ENCODE results near the gene IGSF9. TPM values are rescaled to one million over a fixed set of nuclear protein-coding genes. Genes with fewer than 3 reads are reported as not detected.

Gene IGSF9
- total RNA-seq, 1 donor from 2014 or later = 2.1 TPM

DNA sequence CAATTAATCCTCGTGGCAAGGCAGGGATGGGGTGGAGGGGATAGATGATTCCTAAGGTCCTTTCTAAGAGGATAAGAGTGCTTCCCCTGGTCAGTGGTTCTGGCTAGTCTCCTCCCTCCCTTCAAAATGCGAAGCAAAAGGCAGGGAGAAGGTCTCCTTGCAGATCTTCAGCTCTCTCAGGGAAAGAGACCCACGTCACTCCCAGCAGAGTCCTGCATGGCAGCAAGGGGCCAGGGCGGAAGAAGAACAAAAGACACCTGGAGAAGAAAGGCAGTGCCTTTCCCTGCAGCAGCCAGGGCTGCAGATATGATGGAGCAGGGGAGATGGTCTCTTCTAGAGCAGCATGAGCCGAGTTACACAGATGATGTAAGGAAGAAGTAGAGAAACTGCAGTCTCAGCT is 38.3 kb upstream of the IGSF9 start:
- Histone ChIP-seq H3K9ac (ENCODE audit: low read length) (no peak overlapping the region), H3K4me3 (ENCODE audit: insufficient read depth, low read depth, low read length) (no peak overlapping the region), H3K27ac (ENCODE audit: low read depth, low read length) (no peak overlapping the region), H3K4me1 (ENCODE audit: insufficient read depth, low read length) (no peaks in the 10 kb centered on the region), H3K4me2 (ENCODE audit: low read length) (no peak overlapping the region), H3K27me3 (ENCODE audit: insufficient read depth, low read length) (peaks cover 14% of the 10 kb centered on the region), H3K9me3 (ENCODE audit: insufficient read depth, low read depth, low read length) (no peaks in the 10 kb centered on the region), H3K36me3 (ENCODE audit: insufficient read depth, low read length) (no peaks in the 10 kb centered on the region), H4K20me1 (ENCODE audit: insufficient read depth, low read length) (no peaks in the 10 kb centered on the region), H2AFZ (ENCODE audit: low read depth, low read length) (no peak overlapping the region), H3K79me2 (ENCODE audit: insufficient read depth, low read length) (no peaks in the 10 kb centered on the region)
- no peaks in the 10 kb centered on the region for H3K4me1 Mint-ChIP-seq (ENCODE audit: low read depth, unreplicated experiment)
- no peak overlapping the region for H3K27ac Mint-ChIP-seq (ENCODE audit: unreplicated experiment)
- no peak overlapping the region for H3K4me3 Mint-ChIP-seq (ENCODE audit: unreplicated experiment)
- DNase-seq (ENCODE audit: low read depth) (no peak), FAIRE-seq (no peak)
- H3K27me3 Mint-ChIP-seq (ENCODE audit: low read depth, unreplicated experiment) = peaks cover 42% of the 10 kb centered on the region
- H3K36me3 Mint-ChIP-seq (ENCODE audit: low read depth, unreplicated experiment) = no peaks in the 10 kb centered on the region
- TF ChIP-seq CTCF (IDR thresholded peaks at IDR 0.05; ENCODE audit: insufficient read depth, low read depth, low read length) (no peak), EZH2 (IDR thresholded peaks at IDR 0.05; ENCODE audit: insufficient read depth, low read length) (no peak)
- H3K9me3 Mint-ChIP-seq (ENCODE audit: unreplicated experiment) = no peaks in the 10 kb centered on the region

- Histone ChIP-seq H3K4me2 (ENCODE audit: low read length) (no peak overlapping the region), H3K27me3 (ENCODE audit: insufficient read depth, low read length) (peaks cover 21% of the 10 kb centered on the region), H3K4me3 (ENCODE audit: insufficient read depth, low read depth, low read length) (no peak overlapping the region), H3K36me3 (ENCODE audit: insufficient read depth, low read length) (no peaks in the 10 kb centered on the region), H2AFZ (ENCODE audit: low read depth, low read length) (no peak overlapping the region), H4K20me1 (ENCODE audit: insufficient read depth, low read length) (no peaks in the 10 kb centered on the region), H3K9me3 (ENCODE audit: insufficient read depth, low read depth, low read length) (no peaks in the 10 kb centered on the region), H3K4me1 (ENCODE audit: insufficient read depth, low read length) (no peaks in the 10 kb centered on the region), H3K79me2 (ENCODE audit: insufficient read depth, low read length) (no peaks in the 10 kb centered on the region), H3K9ac (ENCODE audit: low read length) (no peak overlapping the region), H3K27ac (ENCODE audit: low read depth, low read length) (no peak overlapping the region)
- Mint-ChIP-seq H3K4me1 (ENCODE audit: low read depth, unreplicated experiment) (no peaks in the 10 kb centered on the region), H3K4me3 (ENCODE audit: unreplicated experiment) (no peak overlapping the region), H3K27me3 (ENCODE audit: low read depth, unreplicated experiment) (peaks cover 46% of the 10 kb centered on the region), H3K9me3 (ENCODE audit: unreplicated experiment) (no peaks in the 10 kb centered on the region), H3K27ac (ENCODE audit: unreplicated experiment) (no peak overlapping the region), H3K36me3 (ENCODE audit: low read depth, unreplicated experiment) (no peaks in the 10 kb centered on the region)
- no peak for DNase-seq (ENCODE audit: low read depth)
- TF ChIP-seq CTCF (IDR thresholded peaks at IDR 0.05; ENCODE audit: insufficient read depth, low read depth, low read length) (no peak), EZH2 (IDR thresholded peaks at IDR 0.05; ENCODE audit: insufficient read depth, low read length) (no peak)
- no peak for FAIRE-seq
Observed at GRCh38 chr1:159982280-159982679, 36.9 kb upstream of the IGSF9 start.

DNA sequence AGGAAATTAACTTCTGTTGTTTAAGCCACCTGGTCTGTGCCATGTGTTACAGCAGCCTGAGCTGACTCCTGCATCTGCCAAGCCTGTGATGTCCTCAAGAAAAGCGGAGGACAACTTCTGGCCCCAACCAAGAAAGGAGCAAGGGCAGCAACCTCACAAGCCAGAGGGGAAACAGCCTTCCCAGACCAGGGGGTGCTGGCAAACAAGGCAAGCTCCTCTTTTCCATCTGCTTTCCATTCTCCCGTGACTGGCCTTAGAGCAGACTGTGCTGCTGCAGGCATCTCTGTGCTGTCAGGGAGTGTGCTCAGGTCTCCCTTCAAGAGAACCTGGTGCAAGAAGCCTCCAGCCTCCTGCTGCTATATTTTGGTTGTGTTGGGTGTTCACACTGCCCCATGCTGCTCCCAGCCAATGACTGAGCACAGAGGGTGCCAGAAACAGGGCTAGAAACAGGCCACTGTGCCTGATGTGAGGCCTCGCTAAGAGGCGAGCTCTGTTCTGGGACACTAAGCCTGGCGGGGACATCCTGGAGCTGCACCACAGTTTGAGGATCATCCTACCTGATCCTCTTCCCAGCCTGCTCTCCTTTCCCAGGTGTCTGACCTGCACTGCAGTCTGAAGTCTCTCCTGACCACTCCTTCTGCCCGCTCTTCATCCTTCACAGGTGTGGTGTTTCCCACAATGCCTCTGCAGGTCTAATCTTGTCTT is 36.1 kb upstream of the IGSF9 start:
- H3K9me3 Mint-ChIP-seq (ENCODE audit: unreplicated experiment) = no peaks in the 10 kb centered on the region
- no peak for FAIRE-seq

More for the DNA sequence above, 36.1 kb upstream of the IGSF9 start:
- H3K4me1 Mint-ChIP-seq (ENCODE audit: low read depth, unreplicated experiment) = no peaks in the 10 kb centered on the region
- H3K9me3 ChIP-seq (ENCODE audit: insufficient read depth, low read depth, low read length) = no peaks in the 10 kb centered on the region
- no peaks in the 10 kb centered on the region for H4K20me1 ChIP-seq (ENCODE audit: insufficient read depth, low read length)
- no peaks in the 10 kb centered on the region for H3K36me3 ChIP-seq (ENCODE audit: insufficient read depth, low read length)
- H3K27me3 Mint-ChIP-seq (ENCODE audit: low read depth, unreplicated experiment) = peaks cover 53% of the 10 kb centered on the region
- no peaks in the 10 kb centered on the region for H3K36me3 Mint-ChIP-seq (ENCODE audit: low read depth, unreplicated experiment)
- TF ChIP-seq EZH2 (IDR thresholded peaks at IDR 0.05; ENCODE audit: insufficient read depth, low read length) = no peak
- no peak for TF ChIP-seq CTCF (IDR thresholded peaks at IDR 0.05; ENCODE audit: insufficient read depth, low read depth, low read length)
- DNase-seq (ENCODE audit: low read depth) = no peak
- H3K27ac ChIP-seq (ENCODE audit: low read depth, low read length) = no peak overlapping the region
- H2AFZ ChIP-seq (ENCODE audit: low read depth, low read length) = no peak overlapping the region
- no peak overlapping the region for H3K27ac Mint-ChIP-seq (ENCODE audit: unreplicated experiment)
- no peak overlapping the region for H3K4me3 Mint-ChIP-seq (ENCODE audit: unreplicated experiment)
- no peaks in the 10 kb centered on the region for H3K79me2 ChIP-seq (ENCODE audit: insufficient read depth, low read length)
- no peak overlapping the region for H3K9ac ChIP-seq (ENCODE audit: low read length)
- H3K4me1 ChIP-seq (ENCODE audit: insufficient read depth, low read length) = no peaks in the 10 kb centered on the region
- H3K4me2 ChIP-seq (ENCODE audit: low read length) = no peak overlapping the region
- H3K27me3 ChIP-seq (ENCODE audit: insufficient read depth, low read length) = peaks cover 23% of the 10 kb centered on the region
- H3K4me3 ChIP-seq (ENCODE audit: insufficient read depth, low read depth, low read length) = no peak overlapping the region
